ENCODE results near the gene PLXNB3. TPM values are rescaled to one million over a fixed set of nuclear protein-coding genes. Genes with fewer than 3 reads are reported as not detected.
A peak's percentile ranks its signal among the peaks of the same experiment; 100 is the strongest.

The PLXNB3 gene
- total RNA-seq, 1 donor, result 4.3 TPM

GRCh38 chrX:153775293-153776119 is 11.5 kb downstream of the PLXNB3 start:
- Histone ChIP-seq H2AFZ (ENCODE audit: low read length) (no peak overlapping the region), H3K27ac (ENCODE audit: low read depth, low read length) (no peak overlapping the region), H3K79me2 (ENCODE audit: insufficient read depth, low read length) (no peaks in the 10 kb centered on the region), H3K36me3 (ENCODE audit: insufficient read depth, low read length) (no peaks in the 10 kb centered on the region), H4K20me1 (ENCODE audit: insufficient read depth, low read length) (no peaks in the 10 kb centered on the region), H3K4me1 (ENCODE audit: insufficient read depth, low read length) (peaks cover under 1% of the 10 kb centered on the region), H3K9me3 (ENCODE audit: low read depth, low read length) (no peaks in the 10 kb centered on the region), H3K27me3 (ENCODE audit: insufficient read depth, low read length) (no peaks in the 10 kb centered on the region), H3K4me2 (ENCODE audit: insufficient read depth, low read length) (no peak overlapping the region), H3K4me3 (ENCODE audit: insufficient read depth, low read length) (no peak overlapping the region)
- DNase-seq (ENCODE audit: insufficient read length, low spot score, missing footprints), result peak; percentile 92
- no peak for TF ChIP-seq CTCF (IDR thresholded peaks at IDR 0.05; ENCODE audit: extremely low read depth, low read depth, low read length)

- peak; percentile 88 for DNase-seq (ENCODE audit: insufficient read length, low spot score, missing footprints)
- Histone ChIP-seq H4K20me1 (ENCODE audit: insufficient read depth, low read length) (no peaks in the 10 kb centered on the region), H3K4me1 (ENCODE audit: insufficient read depth, low read length) (peaks cover 2% of the 10 kb centered on the region), H3K79me2 (ENCODE audit: insufficient read depth, low read length) (no peaks in the 10 kb centered on the region), H3K9me3 (ENCODE audit: low read depth, low read length) (no peaks in the 10 kb centered on the region), H3K4me3 (ENCODE audit: insufficient read depth, low read length) (no peak overlapping the region), H3K27ac (ENCODE audit: low read depth, low read length) (no peak overlapping the region), H3K4me2 (ENCODE audit: insufficient read depth, low read length) (no peak overlapping the region), H3K36me3 (ENCODE audit: insufficient read depth, low read length) (no peaks in the 10 kb centered on the region), H2AFZ (ENCODE audit: low read length) (no peak overlapping the region), H3K27me3 (ENCODE audit: insufficient read depth, low read length) (no peaks in the 10 kb centered on the region)
- no peak for TF ChIP-seq CTCF (IDR thresholded peaks at IDR 0.05; ENCODE audit: extremely low read depth, low read depth, low read length)
These were observed 12.1 kb downstream of the PLXNB3 start for GRCh38 chrX:153776120-153776599.

GRCh38 chrX:153776611-153777045 is 12.6 kb downstream of the PLXNB3 start:
- Histone ChIP-seq H2AFZ (ENCODE audit: low read length) (no peak overlapping the region), H3K4me1 (ENCODE audit: insufficient read depth, low read length) (peaks cover 2% of the 10 kb centered on the region), H4K20me1 (ENCODE audit: insufficient read depth, low read length) (no peaks in the 10 kb centered on the region), H3K4me3 (ENCODE audit: insufficient read depth, low read length) (no peak overlapping the region), H3K79me2 (ENCODE audit: insufficient read depth, low read length) (no peaks in the 10 kb centered on the region), H3K27ac (ENCODE audit: low read depth, low read length) (no peak overlapping the region), H3K4me2 (ENCODE audit: insufficient read depth, low read length) (no peak overlapping the region), H3K27me3 (ENCODE audit: insufficient read depth, low read length) (no peaks in the 10 kb centered on the region), H3K9me3 (ENCODE audit: low read depth, low read length) (no peaks in the 10 kb centered on the region), H3K36me3 (ENCODE audit: insufficient read depth, low read length) (no peaks in the 10 kb centered on the region)
- TF ChIP-seq CTCF (IDR thresholded peaks at IDR 0.05; ENCODE audit: extremely low read depth, low read depth, low read length), result no peak
- no peak for DNase-seq (ENCODE audit: insufficient read length, low spot score, missing footprints)

GRCh38 chrX:153777261-153778090 is 13.4 kb downstream of the PLXNB3 start:
- H3K9me3 ChIP-seq (ENCODE audit: low read depth, low read length), result no peaks in the 10 kb centered on the region
- H3K4me3 ChIP-seq (ENCODE audit: insufficient read depth, low read length), result no peak overlapping the region
- no peaks in the 10 kb centered on the region for H3K79me2 ChIP-seq (ENCODE audit: insufficient read depth, low read length)
- TF ChIP-seq CTCF (IDR thresholded peaks at IDR 0.05; ENCODE audit: extremely low read depth, low read depth, low read length), result no peak
- peaks cover 2% of the 10 kb centered on the region for H3K4me1 ChIP-seq (ENCODE audit: insufficient read depth, low read length)
- no peak overlapping the region for H2AFZ ChIP-seq (ENCODE audit: low read length)
- no peak overlapping the region for H3K4me2 ChIP-seq (ENCODE audit: insufficient read depth, low read length)
- no peaks in the 10 kb centered on the region for H4K20me1 ChIP-seq (ENCODE audit: insufficient read depth, low read length)
- H3K27me3 ChIP-seq (ENCODE audit: insufficient read depth, low read length), result no peaks in the 10 kb centered on the region
- H3K27ac ChIP-seq (ENCODE audit: low read depth, low read length), result no peak overlapping the region
- no peaks in the 10 kb centered on the region for H3K36me3 ChIP-seq (ENCODE audit: insufficient read depth, low read length)
- DNase-seq (ENCODE audit: insufficient read length, low spot score, missing footprints), result peak; percentile 91
